ENCODE results near the gene EPB41. TPM values are rescaled to one million over a fixed set of nuclear protein-coding genes. Genes with fewer than 3 reads are reported as not detected.

The EPB41 gene
- total and polyA plus RNA-seq, 2 experiments from 2014 or later: 26.8 to 112 TPM

DNA sequence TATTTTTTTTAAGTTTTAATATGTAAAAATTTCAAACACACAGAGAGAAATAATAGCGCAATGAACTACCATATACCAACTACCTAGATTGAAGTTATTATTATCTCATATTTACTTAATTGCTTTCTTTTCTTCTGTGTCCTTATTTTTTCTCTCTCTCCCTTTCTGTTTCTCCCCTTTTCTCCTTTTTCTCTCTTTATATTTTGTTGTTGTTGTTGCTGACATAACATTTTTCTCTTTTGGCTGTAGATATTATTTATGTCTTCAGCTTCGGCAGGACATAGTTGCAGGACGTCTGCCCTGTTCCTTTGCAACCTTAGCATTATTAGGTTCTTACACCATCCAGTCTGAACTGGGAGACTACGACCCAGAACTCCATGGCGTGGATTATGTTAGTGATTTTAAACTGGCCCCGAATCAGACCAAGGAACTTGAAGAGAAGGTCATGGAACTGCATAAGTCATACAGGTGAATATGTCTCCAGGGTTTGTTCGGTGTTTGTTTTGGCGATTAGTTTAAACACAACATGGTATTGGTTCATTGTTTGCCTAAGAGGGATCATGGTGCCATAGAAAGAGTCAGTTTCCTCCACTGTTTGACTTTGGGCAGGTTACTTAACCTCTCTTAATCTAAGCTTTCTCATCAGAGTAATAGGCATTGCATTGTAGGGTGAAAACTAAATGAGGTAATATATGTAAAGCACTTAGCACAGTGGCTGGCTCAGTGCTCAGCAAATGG is 103.8 kb downstream of the EPB41 start:
- H3K4me1 ChIP-seq (ENCODE audit: insufficient read depth): no peaks in the 10 kb centered on the region
- Mint-ChIP-seq H3K4me1 (no peaks in the 10 kb centered on the region), H3K27me3 (ENCODE audit: insufficient read depth, low read depth, poor library complexity) (peaks cover 2% of the 10 kb centered on the region), H3K9me3 (no peaks in the 10 kb centered on the region), H3K4me3 (no peak overlapping the region), H3K27ac (no peak overlapping the region), H3K36me3 (ENCODE audit: low read depth) (no peaks in the 10 kb centered on the region)
- no peaks in the 10 kb centered on the region for H3K79me2 ChIP-seq (replicated peaks; ENCODE audit: insufficient read depth)
- no peak for TF ChIP-seq EZH2 (IDR thresholded peaks at IDR 0.05; ENCODE audit: low read depth, unreplicated experiment)
- TF ChIP-seq, protein P1, sequence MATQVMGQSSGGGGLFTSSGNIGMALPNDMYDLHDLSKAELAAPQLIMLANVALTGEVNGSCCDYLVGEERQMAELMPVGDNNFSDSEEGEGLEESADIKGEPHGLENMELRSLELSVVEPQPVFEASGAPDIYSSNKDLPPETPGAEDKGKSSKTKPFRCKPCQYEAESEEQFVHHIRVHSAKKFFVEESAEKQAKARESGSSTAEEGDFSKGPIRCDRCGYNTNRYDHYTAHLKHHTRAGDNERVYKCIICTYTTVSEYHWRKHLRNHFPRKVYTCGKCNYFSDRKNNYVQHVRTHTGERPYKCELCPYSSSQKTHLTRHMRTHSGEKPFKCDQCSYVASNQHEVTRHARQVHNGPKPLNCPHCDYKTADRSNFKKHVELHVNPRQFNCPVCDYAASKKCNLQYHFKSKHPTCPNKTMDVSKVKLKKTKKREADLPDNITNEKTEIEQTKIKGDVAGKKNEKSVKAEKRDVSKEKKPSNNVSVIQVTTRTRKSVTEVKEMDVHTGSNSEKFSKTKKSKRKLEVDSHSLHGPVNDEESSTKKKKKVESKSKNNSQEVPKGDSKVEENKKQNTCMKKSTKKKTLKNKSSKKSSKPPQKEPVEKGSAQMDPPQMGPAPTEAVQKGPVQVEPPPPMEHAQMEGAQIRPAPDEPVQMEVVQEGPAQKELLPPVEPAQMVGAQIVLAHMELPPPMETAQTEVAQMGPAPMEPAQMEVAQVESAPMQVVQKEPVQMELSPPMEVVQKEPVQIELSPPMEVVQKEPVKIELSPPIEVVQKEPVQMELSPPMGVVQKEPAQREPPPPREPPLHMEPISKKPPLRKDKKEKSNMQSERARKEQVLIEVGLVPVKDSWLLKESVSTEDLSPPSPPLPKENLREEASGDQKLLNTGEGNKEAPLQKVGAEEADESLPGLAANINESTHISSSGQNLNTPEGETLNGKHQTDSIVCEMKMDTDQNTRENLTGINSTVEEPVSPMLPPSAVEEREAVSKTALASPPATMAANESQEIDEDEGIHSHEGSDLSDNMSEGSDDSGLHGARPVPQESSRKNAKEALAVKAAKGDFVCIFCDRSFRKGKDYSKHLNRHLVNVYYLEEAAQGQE (IDR thresholded peaks at IDR 0.05; ENCODE audit: unreplicated experiment): no peak
- no peaks in the 10 kb centered on the region for H3K9me2 ChIP-seq (ENCODE audit: insufficient read depth)
- ATAC-seq: no peak
- no peaks in the 10 kb centered on the region for H4K20me1 ChIP-seq (replicated peaks; ENCODE audit: insufficient read depth)
- no peak overlapping the region for H3K4me3 ChIP-seq
- no peaks in the 10 kb centered on the region for H3F3A ChIP-seq (replicated peaks; ENCODE audit: low read depth)
- no peaks in the 10 kb centered on the region for H3K27me3 ChIP-seq (ENCODE audit: insufficient read depth)
- H3K27ac ChIP-seq (ENCODE audit: low read depth): no peak overlapping the region
- no peaks in the 10 kb centered on the region for H3K36me3 ChIP-seq (ENCODE audit: insufficient read depth)
- H3K4me2 ChIP-seq: no peak overlapping the region
- no peak overlapping the region for H2AFZ ChIP-seq
- DNase-seq (ENCODE audit: low spot score): no peak

DNA sequence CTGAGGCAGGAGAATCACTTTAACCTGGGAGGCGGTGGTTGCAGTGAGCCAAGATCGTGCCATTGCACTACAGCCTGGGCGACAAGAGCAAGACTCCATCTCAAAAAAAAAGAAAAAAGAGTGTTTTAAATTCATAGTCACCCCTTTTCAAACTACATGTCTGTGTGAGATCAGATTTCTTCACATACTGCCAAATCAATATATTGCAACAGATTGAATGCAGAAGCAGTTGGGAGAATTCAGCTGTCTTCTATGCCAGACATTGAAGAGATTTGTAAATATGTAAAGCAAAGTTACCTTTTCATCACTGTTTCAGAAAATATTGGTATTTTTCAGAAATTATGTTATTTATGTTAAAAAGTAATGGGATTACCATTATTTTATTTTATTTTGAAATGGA is 108.3 kb downstream of the EPB41 start:
- H3K9me2 ChIP-seq (ENCODE audit: insufficient read depth): no peaks in the 10 kb centered on the region
- H3K4me1 Mint-ChIP-seq: no peaks in the 10 kb centered on the region
- DNase-seq (ENCODE audit: low spot score) (no peak), ATAC-seq (no peak)
- no peak overlapping the region for H3K4me2 ChIP-seq
- no peaks in the 10 kb centered on the region for H3K79me2 ChIP-seq (replicated peaks; ENCODE audit: insufficient read depth)
- H3K36me3 ChIP-seq (ENCODE audit: insufficient read depth): no peaks in the 10 kb centered on the region
- H3K4me3 Mint-ChIP-seq: no peak overlapping the region
- H4K20me1 ChIP-seq (replicated peaks; ENCODE audit: insufficient read depth): no peaks in the 10 kb centered on the region; the same call in 1 of the 2 replicates
- no peak overlapping the region for H3K27ac ChIP-seq (ENCODE audit: low read depth)
- H3K9me3 Mint-ChIP-seq: no peaks in the 10 kb centered on the region; the same call in 2 of the 3 replicates
- H3F3A ChIP-seq (replicated peaks; ENCODE audit: low read depth): no peaks in the 10 kb centered on the region
- no peaks in the 10 kb centered on the region for H3K27me3 ChIP-seq (ENCODE audit: insufficient read depth)
- no peaks in the 10 kb centered on the region for H3K4me1 ChIP-seq (ENCODE audit: insufficient read depth)
- H3K36me3 Mint-ChIP-seq (ENCODE audit: low read depth): no peaks in the 10 kb centered on the region
- no peak overlapping the region for H3K27ac Mint-ChIP-seq
- H3K4me3 ChIP-seq: no peak overlapping the region
- H3K27me3 Mint-ChIP-seq (ENCODE audit: insufficient read depth, low read depth, poor library complexity): peaks cover 4% of the 10 kb centered on the region
- H2AFZ ChIP-seq: no peak overlapping the region
- TF ChIP-seq CREB1 (CRISPR knock-in tag; IDR thresholded peaks at IDR 0.05; ENCODE audit: low read depth) (no peak), POLR2AphosphoS5 (IDR thresholded peaks at IDR 0.05; ENCODE audit: low read depth) (no peak), ZNF331 (CRISPR knock-in tag; IDR thresholded peaks at IDR 0.05; ENCODE audit: low read depth) (no peak), JUNB (IDR thresholded peaks at IDR 0.05; ENCODE audit: unreplicated experiment) (no peak), EZH2phosphoT487 (IDR thresholded peaks at IDR 0.05; ENCODE audit: unreplicated experiment) (no peak), NANOG (IDR thresholded peaks at IDR 0.05; ENCODE audit: borderline replicate concordance) (no peak), STAT1 (IDR thresholded peaks at IDR 0.05; ENCODE audit: unreplicated experiment) (no peak), EZH2 (IDR thresholded peaks at IDR 0.05; ENCODE audit: low read depth, unreplicated experiment) (no peak), ZNF114 (CRISPR knock-in tag; IDR thresholded peaks at IDR 0.05) (no peak)
- TF ChIP-seq, protein P2, sequence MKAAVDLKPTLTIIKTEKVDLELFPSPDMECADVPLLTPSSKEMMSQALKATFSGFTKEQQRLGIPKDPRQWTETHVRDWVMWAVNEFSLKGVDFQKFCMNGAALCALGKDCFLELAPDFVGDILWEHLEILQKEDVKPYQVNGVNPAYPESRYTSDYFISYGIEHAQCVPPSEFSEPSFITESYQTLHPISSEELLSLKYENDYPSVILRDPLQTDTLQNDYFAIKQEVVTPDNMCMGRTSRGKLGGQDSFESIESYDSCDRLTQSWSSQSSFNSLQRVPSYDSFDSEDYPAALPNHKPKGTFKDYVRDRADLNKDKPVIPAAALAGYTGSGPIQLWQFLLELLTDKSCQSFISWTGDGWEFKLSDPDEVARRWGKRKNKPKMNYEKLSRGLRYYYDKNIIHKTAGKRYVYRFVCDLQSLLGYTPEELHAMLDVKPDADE (IDR thresholded peaks at IDR 0.05): no peak
- TF ChIP-seq, protein P1 (IDR thresholded peaks at IDR 0.05; ENCODE audit: unreplicated experiment): no peak
- TF ChIP-seq, protein P3, sequence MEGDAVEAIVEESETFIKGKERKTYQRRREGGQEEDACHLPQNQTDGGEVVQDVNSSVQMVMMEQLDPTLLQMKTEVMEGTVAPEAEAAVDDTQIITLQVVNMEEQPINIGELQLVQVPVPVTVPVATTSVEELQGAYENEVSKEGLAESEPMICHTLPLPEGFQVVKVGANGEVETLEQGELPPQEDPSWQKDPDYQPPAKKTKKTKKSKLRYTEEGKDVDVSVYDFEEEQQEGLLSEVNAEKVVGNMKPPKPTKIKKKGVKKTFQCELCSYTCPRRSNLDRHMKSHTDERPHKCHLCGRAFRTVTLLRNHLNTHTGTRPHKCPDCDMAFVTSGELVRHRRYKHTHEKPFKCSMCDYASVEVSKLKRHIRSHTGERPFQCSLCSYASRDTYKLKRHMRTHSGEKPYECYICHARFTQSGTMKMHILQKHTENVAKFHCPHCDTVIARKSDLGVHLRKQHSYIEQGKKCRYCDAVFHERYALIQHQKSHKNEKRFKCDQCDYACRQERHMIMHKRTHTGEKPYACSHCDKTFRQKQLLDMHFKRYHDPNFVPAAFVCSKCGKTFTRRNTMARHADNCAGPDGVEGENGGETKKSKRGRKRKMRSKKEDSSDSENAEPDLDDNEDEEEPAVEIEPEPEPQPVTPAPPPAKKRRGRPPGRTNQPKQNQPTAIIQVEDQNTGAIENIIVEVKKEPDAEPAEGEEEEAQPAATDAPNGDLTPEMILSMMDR (conservative IDR thresholded peaks at IDR 0.05; ENCODE audit: low read depth in 2 of 2): no peak
